HCT116 (cell line): Measurements from ENCODE around the gene MFSD1.

ENCODE experiments used
- CTCF ChIP-seq, 3 experiments: fragments of 200-600 bp in 1 of 3; sonication (generic) in 1 of 3; IDR thresholded peaks in 2 of 3; conservative IDR thresholded peaks in 1 of 3; 2 replicates each; pipeline ENCODE4 v1.5.1; 2012 to 2017; ENCODE audit warnings: low read depth in 2 of 3, low read length in 2 of 3, antibody characterized with exemption in 1 of 3, borderline replicate concordance in 1 of 3, control low read depth in 1 of 3, mild to moderate bottlenecking in 1 of 3, mixed read lengths in 1 of 3, mixed run types in 1 of 3, moderate library complexity in 1 of 3; ENCODE audit not compliant: insufficient read depth in 1 of 3
- ELF1 ChIP-seq: IDR thresholded peaks from 2 replicates; pipeline ENCODE4 v1.6.1; 2012; ENCODE audit warnings: low read depth, borderline replicate concordance
- EZH2 ChIP-seq: fragments of 200-600 bp; sonication (generic); IDR thresholded peaks from 2 replicates; pipeline ENCODE4 v1.6.1; 2017; ENCODE audit warnings: antibody characterized with exemption, mixed run types
- EZH2phosphoT487 ChIP-seq: fragments of 200-600 bp; IDR thresholded peaks from 2 replicates; pipeline ENCODE4 v1.6.1; 2018; ENCODE audit warnings: antibody characterized with exemption, borderline replicate concordance
- FOSL1 ChIP-seq: IDR thresholded peaks from 2 replicates; pipeline ENCODE4 v1.6.1; 2012; ENCODE audit warnings: low read depth
- POLR2A ChIP-seq: IDR thresholded peaks from 2 replicates; pipeline ENCODE4 v1.7.0; 2011; ENCODE audit warnings: borderline replicate concordance; ENCODE audit not compliant: insufficient read depth, insufficient read length; ENCODE audit errors: extremely low read depth
- POLR2AphosphoS5 ChIP-seq: IDR thresholded peaks from 2 replicates; pipeline ENCODE4 v1.6.1; 2011; ENCODE audit warnings: mild to moderate bottlenecking, low read depth, low read length, moderate library complexity
- ZFX ChIP-seq: fragments of 450-650 bp; IDR thresholded peaks from 2 replicates; pipeline ENCODE4 v1.6.1; 2017
- TF ChIP-seq, protein P1 (sequence below): IDR thresholded peaks from 2 replicates; pipeline ENCODE4 v1.6.1; 2012

- no peak for TF ChIP-seq CTCF (IDR thresholded peaks at IDR 0.05 in 2 of 3, conservative IDR thresholded peaks at IDR 0.05 in 1 of 3; ENCODE audit: borderline replicate concordance in 1 of 3, insufficient read depth in 1 of 3, low read depth in 2 of 3, low read length in 2 of 3)
- TF ChIP-seq, protein P1, sequence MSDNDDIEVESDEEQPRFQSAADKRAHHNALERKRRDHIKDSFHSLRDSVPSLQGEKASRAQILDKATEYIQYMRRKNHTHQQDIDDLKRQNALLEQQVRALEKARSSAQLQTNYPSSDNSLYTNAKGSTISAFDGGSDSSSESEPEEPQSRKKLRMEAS = no peak
- no peak for TF ChIP-seq ZFX
- no peak for TF ChIP-seq POLR2AphosphoS5
- no peak for TF ChIP-seq EZH2
- no peak for TF ChIP-seq POLR2A
- no peak for TF ChIP-seq ELF1
- TF ChIP-seq EZH2phosphoT487 = no peak
- no peak for TF ChIP-seq FOSL1
These were observed 33.5 kb upstream of the MFSD1 start for GRCh38 chr3:158768361-158768787.
